SK-N-SH (cell line): ENCODE measurements around the gene CPT1B.

Experiments
- EZH2phosphoT487 ChIP-seq: fragments of 200-600 bp; sonication (generic); IDR thresholded peaks from 2 replicates; pipeline ENCODE4 v1.6.1; 2017; ENCODE audit warnings: low read depth, mixed run types, mild to moderate bottlenecking, antibody characterized with exemption, moderate library complexity, borderline replicate concordance
- FOSL2 ChIP-seq: IDR thresholded peaks from 2 replicates; pipeline ENCODE4 v1.4.0; 2012; ENCODE audit warnings: low read depth, mild to moderate bottlenecking, moderate library complexity, borderline replicate concordance
- MEF2A ChIP-seq: IDR thresholded peaks from 2 replicates; pipeline ENCODE4 v1.4.0; 2012; ENCODE audit warnings: low read depth, borderline replicate concordance
- MXI1 ChIP-seq: IDR thresholded peaks from 2 replicates; pipeline ENCODE4 v1.6.1; 2012; ENCODE audit warnings: mild to moderate bottlenecking, low read depth, low read length, improper control_type of control experiment
- POLR2AphosphoS5 ChIP-seq: IDR thresholded peaks from 2 replicates; pipeline ENCODE4 v1.6.1; 2012; ENCODE audit warnings: low read depth, low read length
- RCOR1 ChIP-seq: fragments of 150-350 bp; IDR thresholded peaks from 2 replicates; pipeline ENCODE4 v1.6.1; 2017; ENCODE audit warnings: antibody characterized with exemption, low read length
- SIN3A ChIP-seq: IDR thresholded peaks from 2 replicates; pipeline ENCODE4 v1.6.1; 2012; ENCODE audit warnings: low read depth, mild to moderate bottlenecking, low read length, moderate library complexity, borderline replicate concordance
- TAF1 ChIP-seq: IDR thresholded peaks from 2 replicates; pipeline ENCODE4 v1.6.1; 2012; ENCODE audit warnings: low read depth, mild to moderate bottlenecking, low read length, moderate library complexity, borderline replicate concordance
- YY1 ChIP-seq: IDR thresholded peaks from 2 replicates; pipeline ENCODE4 v1.4.0; 2012; ENCODE audit warnings: low read depth, mild to moderate bottlenecking
- TF ChIP-seq, protein P1 (sequence below): IDR thresholded peaks from 2 replicates; pipeline ENCODE4 v1.4.0; 2012; ENCODE audit warnings: low read depth
- TF ChIP-seq, protein P2 (sequence below): IDR thresholded peaks from 2 replicates; pipeline ENCODE4 v1.6.1; 2012; ENCODE audit warnings: mild to moderate bottlenecking, low read depth, low read length, moderate library complexity
- TF ChIP-seq, protein P3 (sequence below): fragments of 200-600 bp; sonication (generic); IDR thresholded peaks from 2 replicates; pipeline ENCODE4 v1.6.1; 2017; ENCODE audit warnings: antibody characterized with exemption, mild to moderate bottlenecking, moderate library complexity

DNA sequence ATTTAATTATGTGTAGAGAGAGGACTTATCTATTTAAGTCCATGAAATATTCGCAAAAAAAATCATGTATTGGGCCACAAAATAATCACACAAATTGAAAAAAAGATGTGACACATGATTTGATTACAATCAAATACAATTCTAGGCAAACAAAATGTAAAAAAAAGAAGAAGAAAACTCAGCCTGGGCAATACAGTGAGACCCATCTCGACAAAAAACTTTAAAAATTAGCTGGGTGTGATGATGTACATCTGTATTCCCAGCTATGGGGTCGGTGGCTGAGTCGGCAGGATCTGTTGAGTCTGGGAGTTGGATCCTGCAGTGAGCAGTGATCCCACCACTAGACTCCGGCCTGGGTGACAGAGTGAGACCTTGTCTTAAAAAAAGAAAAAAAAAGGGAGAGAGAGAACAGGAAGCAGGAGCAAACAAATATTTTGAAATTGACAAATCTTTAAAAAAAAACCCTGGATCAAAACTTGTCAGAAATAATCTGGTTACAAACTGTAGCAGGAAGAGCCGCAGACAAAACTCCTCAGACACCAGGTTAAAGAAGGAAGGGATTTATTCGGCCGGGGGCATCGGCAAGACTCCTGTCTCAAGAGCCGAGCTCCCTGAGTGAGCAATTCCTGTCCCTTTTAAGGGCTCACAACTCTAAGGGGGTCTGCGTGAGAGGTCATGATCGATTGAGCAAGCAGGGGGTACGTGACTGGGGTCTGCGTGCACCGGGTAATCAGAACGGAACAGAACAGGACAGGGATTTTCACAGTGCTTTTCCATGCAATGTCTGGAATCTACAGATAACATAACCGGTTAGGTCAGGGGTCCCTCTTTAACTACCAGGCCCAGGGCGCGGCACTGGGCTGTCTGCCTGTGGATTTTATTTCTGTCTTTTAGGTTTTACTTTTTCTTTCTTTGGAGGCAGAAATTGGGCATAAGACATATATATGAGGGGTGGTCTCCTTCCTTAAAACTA is 45.1 kb downstream of the CPT1B start:
- no peak for TF ChIP-seq FOSL2
- TF ChIP-seq POLR2AphosphoS5 = no peak
- TF ChIP-seq, protein P1, sequence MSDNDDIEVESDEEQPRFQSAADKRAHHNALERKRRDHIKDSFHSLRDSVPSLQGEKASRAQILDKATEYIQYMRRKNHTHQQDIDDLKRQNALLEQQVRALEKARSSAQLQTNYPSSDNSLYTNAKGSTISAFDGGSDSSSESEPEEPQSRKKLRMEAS = no peak
- no peak for TF ChIP-seq RCOR1
- no peak for TF ChIP-seq SIN3A
- TF ChIP-seq MEF2A = no peak
- TF ChIP-seq, protein P2, sequence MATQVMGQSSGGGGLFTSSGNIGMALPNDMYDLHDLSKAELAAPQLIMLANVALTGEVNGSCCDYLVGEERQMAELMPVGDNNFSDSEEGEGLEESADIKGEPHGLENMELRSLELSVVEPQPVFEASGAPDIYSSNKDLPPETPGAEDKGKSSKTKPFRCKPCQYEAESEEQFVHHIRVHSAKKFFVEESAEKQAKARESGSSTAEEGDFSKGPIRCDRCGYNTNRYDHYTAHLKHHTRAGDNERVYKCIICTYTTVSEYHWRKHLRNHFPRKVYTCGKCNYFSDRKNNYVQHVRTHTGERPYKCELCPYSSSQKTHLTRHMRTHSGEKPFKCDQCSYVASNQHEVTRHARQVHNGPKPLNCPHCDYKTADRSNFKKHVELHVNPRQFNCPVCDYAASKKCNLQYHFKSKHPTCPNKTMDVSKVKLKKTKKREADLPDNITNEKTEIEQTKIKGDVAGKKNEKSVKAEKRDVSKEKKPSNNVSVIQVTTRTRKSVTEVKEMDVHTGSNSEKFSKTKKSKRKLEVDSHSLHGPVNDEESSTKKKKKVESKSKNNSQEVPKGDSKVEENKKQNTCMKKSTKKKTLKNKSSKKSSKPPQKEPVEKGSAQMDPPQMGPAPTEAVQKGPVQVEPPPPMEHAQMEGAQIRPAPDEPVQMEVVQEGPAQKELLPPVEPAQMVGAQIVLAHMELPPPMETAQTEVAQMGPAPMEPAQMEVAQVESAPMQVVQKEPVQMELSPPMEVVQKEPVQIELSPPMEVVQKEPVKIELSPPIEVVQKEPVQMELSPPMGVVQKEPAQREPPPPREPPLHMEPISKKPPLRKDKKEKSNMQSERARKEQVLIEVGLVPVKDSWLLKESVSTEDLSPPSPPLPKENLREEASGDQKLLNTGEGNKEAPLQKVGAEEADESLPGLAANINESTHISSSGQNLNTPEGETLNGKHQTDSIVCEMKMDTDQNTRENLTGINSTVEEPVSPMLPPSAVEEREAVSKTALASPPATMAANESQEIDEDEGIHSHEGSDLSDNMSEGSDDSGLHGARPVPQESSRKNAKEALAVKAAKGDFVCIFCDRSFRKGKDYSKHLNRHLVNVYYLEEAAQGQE = no peak
- TF ChIP-seq, protein P3, sequence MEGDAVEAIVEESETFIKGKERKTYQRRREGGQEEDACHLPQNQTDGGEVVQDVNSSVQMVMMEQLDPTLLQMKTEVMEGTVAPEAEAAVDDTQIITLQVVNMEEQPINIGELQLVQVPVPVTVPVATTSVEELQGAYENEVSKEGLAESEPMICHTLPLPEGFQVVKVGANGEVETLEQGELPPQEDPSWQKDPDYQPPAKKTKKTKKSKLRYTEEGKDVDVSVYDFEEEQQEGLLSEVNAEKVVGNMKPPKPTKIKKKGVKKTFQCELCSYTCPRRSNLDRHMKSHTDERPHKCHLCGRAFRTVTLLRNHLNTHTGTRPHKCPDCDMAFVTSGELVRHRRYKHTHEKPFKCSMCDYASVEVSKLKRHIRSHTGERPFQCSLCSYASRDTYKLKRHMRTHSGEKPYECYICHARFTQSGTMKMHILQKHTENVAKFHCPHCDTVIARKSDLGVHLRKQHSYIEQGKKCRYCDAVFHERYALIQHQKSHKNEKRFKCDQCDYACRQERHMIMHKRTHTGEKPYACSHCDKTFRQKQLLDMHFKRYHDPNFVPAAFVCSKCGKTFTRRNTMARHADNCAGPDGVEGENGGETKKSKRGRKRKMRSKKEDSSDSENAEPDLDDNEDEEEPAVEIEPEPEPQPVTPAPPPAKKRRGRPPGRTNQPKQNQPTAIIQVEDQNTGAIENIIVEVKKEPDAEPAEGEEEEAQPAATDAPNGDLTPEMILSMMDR = no peak
- TF ChIP-seq MXI1 = no peak
- TF ChIP-seq YY1 = no peak
- no peak for TF ChIP-seq EZH2phosphoT487
- no peak for TF ChIP-seq TAF1
